H1 (cell line): ENCODE results near the gene DNASE1L1. TPM values are rescaled to one million over a fixed set of nuclear protein-coding genes. Genes with fewer than 3 reads are reported as not detected.

Source experiments
- USF2 ChIP-seq: IDR thresholded peaks from 2 replicates; pipeline ENCODE4 v1.6.1; 2011; ENCODE audit warnings: low read length, improper control_type of control experiment
- polyA plus RNA-seq, 7 experiments: library from polyadenylated mRNA; depleted of rRNA in 3 of 7; stranded (reverse) in 5 of 7; unstranded in 2 of 7; fragments of >200 nt in 5 of 7; fragments of 200-250 nt in 2 of 7; gene quantifications; 1 replicate in 5 of 7; 2 replicates in 1 of 7; 4 replicates in 1 of 7; pipeline versions ENCODE4 v1.2.1 to v1.2.3, GENCODE V29; 2011 to 2013; ENCODE audit warnings: missing spikeins in 2 of 7, mixed read lengths in 2 of 7
- total RNA-seq: library from RNA; stranded (reverse); fragmentation: NEBNext Ultra II Directional; extraction: Animal tissue kit (Norgen Biotek cat#: 25700); gene quantifications from 2 replicates; pipeline ENCODE4 v1.2.1, GENCODE V29; 2021

DNASE1L1 gene
- total and polyA plus RNA-seq, 2 of the 8 experiments (the other 6 are each of a cell fraction or from before 2014, with no cell fraction given), result 8.7 to 30.0 TPM

- no peak for TF ChIP-seq USF2
Measured at GRCh38 chrX:154356596-154356995, 52.5 kb downstream of the DNASE1L1 start (continued).
